GM10248 (cell line): ENCODE data around the gene C4orf51.

ENCODE experiments used
- CTCF ChIA-PET: fragments of 300-600 bp; sonication (Branson Sonifier 250); formaldehyde crosslinking; extraction: SDS; loops from one replicate; lab custom pipeline; 2021; ENCODE audit warnings: antibody characterized with exemption; lab: Yijun Ruan, JAX
- POLR2A ChIA-PET: fragments of 350-650 bp; sonication (Branson Sonifier 250); formaldehyde crosslinking; extraction: SDS; loops from one replicate; lab custom pipeline; 2020; ENCODE audit warnings: antibody characterized with exemption; lab: Yijun Ruan, JAX
- DNase-seq: peaks from one replicate; pipeline ENCODE4 v3.0.0; 2012; ENCODE audit errors: extremely low spot score
- CTCF ChIP-seq: IDR thresholded peaks from 2 replicates; pipeline ENCODE4 v1.5.1; 2012; ENCODE audit warnings: mild to moderate bottlenecking, low read depth; ENCODE audit errors: extremely low read depth, missing control alignments, control extremely low read depth

C4orf51 gene

GRCh38 chr4:145763399-145763798 is 83.5 kb downstream of the C4orf51 start:
- ChIA-PET POLR2A (no interaction called here), CTCF (interaction anchor here (1.6 to 3.7 kb wide), 2 partner anchors 9 to 12 kb away, joined by 3 to 16 read pairs; no protein-coding TSS in a partner anchor)
- no peak for DNase-seq
- TF ChIP-seq CTCF = no peak

- POLR2A ChIA-PET = no interaction called here
- no peak for DNase-seq
- no peak for TF ChIP-seq CTCF
- CTCF ChIA-PET = no interaction called here
Observed at GRCh38 chr4:145766273-145766672, 86.3 kb downstream of the C4orf51 start.

- CTCF ChIA-PET = no interaction called here
- TF ChIP-seq CTCF = no peak
Observed at GRCh38 chr4:145769450-145770037, 89.6 kb downstream of the C4orf51 start.

GRCh38 chr4:145770124-145770523 is 90.2 kb downstream of the C4orf51 start:
- ChIA-PET CTCF (no interaction called here), POLR2A (no interaction called here)
- TF ChIP-seq CTCF = no peak
- no peak for DNase-seq

More at GRCh38 chr4:145769450-145770037, 89.6 kb downstream of the C4orf51 start:
- DNase-seq = no peak
- POLR2A ChIA-PET = no interaction called here

- CTCF ChIA-PET = interaction anchor here (2.0 to 2.8 kb wide), 2 partner anchors 10 to 21 kb away, joined by 5 to 16 read pairs; no protein-coding TSS in a partner anchor
- POLR2A ChIA-PET = interaction anchor here (0.6 kb wide), 1 partner anchor 607 kb away, joined by 3 read pairs; no protein-coding TSS in a partner anchor
Observed at GRCh38 chr4:145772347-145772746, 92.4 kb downstream of the C4orf51 start.

More at GRCh38 chr4:145772347-145772746, 92.4 kb downstream of the C4orf51 start:
- no peak for TF ChIP-seq CTCF
- DNase-seq = no peak
